ENCODE data around the gene CHN2.

CHN2 gene

DNA sequence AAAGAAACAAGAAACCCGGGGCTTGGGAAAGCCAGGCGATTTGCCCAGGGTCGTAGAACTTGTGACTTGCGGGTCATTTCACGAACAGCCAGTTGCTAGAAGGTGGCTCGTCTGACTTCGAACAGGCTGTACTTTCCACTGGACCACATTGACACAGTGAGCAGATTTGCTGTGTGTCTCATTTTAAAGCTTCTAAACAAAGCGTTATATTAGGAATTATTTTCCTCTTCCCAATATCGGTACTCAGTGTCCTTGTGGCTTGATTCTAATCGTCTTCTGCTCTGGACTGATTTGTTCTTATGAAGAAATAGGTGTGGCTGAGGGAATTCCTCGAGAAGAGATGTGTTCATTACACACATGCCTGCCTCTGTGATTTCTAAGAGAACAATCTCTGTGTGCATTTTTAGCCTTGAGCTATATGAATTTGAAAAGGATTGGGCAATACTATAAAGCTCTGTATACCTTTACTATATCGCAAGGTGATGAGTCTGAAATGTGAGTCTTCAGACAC is 219.1 kb downstream of the CHN2 start:
- no peak for DNase-seq

DNA sequence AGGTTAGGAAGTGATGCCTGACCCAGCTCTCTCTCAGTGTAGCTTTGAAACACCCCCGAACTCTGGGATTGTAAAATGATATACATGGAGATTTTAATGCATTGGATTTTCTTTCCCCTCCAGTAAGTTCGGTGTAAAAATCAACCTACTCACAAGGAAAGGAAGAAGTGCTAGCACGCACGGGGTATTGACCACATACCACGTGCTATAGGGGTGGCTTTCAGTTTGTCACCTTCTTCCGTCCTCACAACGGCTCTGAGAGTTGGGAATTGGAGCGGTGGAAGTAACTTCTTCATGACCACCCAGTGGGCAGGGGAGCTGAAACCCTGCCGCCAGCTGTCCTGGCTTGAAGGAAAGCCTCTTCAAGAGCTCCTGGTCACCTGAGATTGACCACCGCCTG is 219.6 kb downstream of the CHN2 start:
- no peak for DNase-seq

DNA sequence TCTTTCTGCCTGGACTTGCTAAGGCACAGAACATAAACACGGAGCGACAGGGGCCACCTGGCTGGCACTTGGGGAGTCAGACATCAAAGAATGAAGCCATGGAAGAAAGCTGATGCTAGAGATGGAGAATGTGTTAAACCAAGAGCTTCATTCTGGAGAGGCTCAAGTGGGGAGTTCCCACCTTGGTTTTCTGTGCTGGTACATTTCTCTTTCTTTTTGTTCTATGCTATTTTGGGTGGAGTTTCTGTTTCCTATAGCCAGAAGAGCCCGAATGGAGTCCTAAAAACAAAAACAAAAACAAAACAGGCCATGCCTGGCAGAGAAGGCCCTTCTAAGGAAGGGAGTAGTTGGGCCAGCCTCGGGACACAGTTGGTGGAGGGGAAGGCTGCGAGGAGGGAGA is 220.6 kb downstream of the CHN2 start:
- no peak for DNase-seq

DNA sequence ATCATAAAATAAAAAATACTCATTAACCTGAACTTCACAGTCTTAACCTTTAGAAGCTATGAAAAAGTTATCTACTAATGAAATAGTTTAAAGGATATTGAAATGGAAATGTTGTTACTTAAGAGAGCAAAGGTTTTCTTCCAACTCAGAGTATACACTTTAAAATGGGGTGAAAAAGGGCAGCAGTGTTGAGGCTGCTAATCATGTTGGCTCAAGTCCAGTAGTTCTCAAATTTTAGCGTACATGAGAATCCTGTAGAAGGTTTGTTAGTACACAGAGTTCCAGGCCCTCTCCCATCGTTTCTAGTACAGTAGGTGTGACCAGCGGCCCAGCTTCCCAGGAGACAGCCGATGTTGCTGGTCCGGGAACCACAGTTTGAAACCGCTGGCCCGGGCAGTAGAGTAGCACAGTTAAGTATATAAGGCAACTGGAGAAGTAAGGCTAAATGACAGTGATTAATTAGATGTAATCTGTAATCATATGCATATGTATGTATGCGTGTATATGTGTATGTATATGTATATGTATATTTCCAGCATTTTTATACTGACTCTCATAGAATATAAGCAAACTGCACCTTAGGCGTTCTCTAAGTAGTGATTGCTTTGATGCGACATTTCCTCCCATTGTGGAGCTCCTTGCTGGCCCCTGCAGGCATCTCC is 221.8 kb downstream of the CHN2 start:
- no peak for DNase-seq

DNA sequence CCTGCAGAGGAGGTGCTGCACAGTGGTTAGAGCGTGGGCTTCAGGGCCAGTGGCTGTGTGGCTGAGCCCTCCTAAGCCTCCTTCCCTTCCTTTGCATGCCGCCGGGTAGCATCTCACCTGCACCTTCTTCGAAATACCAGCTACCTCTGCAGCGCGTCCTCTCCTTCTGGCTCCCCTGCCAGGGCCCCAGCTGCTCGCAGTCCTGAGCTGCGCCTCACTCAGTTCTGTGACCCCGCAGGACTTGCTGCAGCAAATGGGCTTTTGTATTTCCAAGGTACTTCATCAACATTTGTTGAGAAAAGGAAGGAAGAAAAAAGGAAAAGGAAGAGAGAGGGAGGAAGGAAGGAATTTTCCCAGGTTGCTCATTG is 222.3 kb downstream of the CHN2 start:
- DNase-seq = no peak

DNA sequence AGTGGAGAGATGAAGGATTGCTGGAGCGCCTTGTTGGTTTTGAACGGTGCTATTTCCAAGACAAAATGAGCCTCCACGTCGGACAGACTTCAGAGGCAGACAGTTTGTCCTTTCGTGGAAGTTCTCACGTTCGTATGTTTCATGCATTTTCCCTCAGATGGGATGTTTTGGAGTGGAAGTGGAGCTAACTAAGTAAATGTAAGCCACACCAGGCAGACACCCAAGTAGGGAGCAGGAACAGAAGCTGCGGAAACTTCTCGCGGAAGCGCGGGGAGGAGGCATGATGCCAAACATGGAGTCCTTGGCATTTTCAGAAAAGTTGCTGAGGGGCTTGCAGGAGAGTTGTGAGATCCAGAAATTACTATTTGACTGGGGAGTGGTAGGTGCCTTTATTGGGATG is 223.5 kb downstream of the CHN2 start:
- no peak for DNase-seq

DNA sequence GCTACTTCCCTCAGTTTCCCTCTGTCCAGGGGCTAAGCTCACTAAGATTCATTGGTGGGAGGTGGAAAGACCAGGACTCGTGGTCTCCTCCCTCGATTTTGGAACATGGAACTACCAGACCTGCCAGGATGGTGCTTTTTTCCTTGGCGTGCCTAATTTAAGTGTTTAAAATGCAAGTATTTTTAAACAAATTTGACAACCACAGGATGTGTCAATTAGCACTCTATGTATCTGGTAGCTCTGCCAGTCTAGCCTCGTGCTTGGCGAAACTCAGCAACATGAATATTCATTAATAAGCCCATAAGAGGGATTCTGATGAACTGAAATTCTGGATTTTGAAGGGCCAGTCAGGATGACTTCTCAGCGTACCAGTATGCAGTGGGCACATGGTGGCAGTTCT is 224.1 kb downstream of the CHN2 start:
- no peak for DNase-seq

DNA sequence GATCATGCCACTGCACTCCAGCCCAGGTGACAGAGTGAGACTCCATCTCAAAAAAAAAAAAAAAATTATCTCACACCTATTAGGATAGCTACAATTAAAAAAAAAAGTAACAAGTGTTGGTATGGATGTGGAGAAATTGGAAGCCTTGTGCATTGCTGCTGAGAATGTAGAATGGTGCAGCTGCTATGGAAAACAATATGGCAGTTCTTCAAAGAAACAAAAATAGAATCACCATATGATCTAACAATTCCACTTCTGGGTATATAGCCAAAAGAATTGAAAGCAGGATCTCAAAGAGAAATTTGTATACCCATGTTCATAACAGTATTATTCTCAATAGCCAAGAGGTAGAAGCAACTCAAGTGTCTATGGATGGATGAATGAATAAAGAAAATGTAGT is 225.4 kb downstream of the CHN2 start:
- DNase-seq = no peak

DNA sequence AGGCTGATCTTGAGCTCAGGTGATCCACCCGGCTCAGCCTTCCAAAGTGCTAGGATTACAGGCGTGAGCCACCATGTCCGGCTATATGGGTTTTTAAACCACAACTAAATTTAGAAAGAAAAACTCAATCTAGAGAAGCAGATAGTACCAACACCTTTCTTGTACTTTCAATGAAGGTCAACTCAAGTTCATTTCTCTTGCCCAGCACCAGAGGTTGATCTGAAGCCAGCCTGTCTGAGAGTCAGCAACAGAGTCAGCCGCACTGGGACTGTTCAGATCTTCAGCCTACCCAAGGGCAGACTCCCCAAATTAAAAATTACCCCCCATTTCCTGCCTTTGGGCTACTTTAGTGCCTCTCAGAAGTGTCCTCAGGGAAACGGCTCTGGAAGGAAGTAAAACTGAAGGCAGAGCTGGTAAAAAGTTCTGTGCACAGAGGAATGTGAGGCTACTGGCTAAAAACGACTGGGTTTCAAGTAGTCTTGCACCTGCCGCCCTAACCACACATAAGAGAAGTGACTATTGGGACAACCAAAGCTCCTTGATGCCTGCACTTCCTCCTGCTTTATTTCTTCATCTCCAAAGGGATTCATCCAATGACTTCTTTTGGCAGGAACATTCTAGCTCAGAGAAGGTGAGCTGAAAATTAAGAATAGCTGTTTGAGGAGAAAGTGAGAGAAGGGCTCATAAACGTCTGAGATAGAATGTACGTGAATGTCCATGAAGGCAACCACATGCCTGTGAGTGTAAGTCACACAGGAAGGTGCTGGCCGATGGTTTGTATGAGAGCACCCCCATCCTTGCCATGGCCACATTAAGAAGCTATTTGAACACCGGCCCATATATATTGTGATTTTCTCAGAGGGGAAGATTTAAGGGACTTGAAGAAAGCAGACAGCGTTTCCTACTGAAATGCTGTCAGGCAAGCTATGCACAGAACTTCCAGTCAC is 226.7 kb downstream of the CHN2 start:
- no peak for DNase-seq

DNA sequence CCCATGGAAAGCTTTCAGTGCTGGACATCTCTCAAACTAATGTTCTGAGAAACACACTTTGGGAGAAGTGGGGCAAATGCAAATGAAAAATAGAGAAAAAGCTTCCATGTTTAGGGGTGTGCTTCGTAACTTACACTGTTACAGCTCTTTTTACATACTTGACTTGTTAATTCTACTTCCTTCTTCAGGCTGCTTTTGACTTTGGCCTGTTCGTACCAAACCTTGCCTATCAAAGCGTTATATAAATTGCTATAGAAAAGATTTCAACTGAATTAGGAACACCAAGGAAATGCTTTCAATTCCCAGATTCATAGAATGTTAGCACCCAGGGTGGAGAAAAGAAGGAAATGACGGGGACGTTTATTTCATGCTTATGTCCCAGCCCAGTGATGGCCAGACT is 228.3 kb downstream of the CHN2 start:
- no peak for DNase-seq

DNA sequence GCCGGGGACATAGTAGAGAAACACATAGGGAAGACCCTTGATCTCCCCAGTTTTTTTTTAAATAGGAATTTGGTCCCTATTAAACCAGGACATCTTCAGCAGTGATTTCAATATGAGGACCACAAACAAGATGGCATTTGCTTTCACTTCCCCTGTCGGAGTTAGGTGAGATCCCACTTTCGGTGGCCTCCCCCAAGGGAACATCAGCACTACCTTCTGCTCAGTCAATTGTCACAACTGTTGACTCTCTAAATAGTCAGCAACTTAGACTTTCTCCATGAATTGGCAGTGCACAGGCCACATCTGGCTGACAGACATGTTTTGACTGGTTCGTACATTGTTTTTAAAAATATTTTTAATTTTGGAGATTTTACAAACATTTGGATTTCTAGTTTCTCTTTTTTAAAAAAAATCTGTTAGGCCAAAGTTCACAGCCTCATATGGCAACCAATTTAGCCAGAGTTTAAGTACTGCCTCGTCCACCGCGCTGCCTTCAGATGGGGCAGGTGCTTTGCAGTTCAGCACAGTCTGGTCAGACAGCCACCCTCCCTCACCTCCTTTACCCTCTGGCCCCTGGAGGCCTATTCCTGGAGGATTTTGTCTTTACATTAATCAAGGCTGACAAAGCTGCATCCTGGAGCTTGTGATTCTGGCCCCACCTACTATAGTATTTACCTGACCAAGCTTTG is 229.9 kb downstream of the CHN2 start:
- DNase-seq = no peak

DNA sequence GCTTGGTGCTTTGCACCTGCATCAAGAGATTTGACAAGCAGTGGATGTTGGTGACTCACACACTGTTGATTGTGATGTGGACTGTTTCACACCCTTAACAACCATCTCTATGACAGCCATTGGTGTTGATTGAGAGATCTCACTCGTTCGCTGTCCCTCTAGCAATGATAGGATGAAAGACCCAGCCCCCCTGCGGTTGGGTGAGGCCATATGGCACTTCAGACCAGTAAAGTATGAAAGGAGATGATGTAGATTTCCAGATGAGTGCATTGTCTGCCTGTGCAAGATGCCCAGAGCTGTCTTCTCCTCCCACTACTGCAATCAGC is 230.4 kb downstream of the CHN2 start:
- DNase-seq = no peak

DNA sequence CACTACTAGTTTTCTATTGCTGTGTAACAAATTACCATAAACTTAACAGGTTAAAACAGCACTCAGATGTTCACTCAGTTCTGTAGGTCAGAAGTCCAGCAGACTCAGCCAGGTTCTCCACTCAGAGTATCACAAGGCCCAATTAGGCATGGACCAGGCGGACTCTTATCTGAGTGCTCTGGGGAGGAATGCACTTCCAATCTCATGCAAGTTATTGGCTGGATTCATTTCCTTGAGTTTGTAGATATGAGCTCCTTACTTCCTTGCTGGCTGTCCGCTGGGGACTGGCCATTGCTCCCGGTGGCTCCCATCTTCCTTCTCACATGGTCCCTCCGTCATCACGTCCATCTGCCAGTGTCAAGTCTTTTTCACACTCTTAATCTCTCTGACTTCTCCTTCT is 232.0 kb downstream of the CHN2 start:
- DNase-seq = no peak

DNA sequence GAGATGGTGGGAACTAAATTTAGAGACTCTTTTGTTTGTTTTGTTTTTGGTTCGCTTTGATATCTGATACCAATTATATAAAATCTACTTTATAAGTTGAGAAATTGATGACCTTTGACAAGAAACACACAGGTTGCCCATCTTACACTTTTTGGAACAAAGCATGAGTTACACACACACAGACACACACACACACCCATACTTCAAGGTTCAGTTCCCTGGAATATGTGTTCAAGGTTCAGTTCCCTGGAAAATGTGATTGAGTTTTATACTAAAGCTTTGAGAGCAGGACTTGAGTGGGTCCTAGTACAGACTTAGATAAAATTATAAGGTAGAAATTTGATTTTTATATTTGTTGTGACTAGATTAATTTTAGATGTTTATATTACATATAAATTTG is 234.8 kb downstream of the CHN2 start:
- no peak for DNase-seq

DNA sequence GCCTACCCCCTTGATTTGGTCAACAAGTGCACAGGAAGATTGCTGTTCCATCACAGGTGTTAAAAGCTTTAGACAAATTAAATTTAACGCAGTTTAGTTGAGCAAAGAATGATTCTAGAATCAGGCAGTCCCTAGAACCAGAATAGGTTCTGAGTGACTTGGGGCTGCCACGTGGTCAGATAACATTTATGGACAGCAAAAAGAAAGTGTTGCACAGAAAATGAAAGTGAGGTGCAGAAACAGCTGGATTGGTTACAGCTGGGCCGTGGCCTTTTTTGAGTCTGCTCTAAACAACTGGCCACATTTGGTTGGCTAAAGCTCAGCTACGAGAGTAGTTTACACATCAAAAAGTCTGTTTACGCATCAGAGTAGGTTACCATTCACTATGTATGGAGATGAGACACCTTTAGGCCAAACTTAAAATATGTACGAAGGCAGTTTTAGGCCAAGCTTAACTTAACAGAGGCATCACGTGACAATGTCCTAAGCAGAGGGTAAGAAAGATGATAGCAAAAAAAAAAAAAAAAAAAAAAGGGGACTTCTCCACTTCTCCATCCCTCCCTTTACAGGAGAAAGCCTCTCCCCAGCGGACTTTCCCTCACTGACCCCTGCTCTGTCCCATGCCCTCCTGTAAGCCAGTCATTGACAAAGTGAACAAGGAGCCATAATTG is 235.8 kb downstream of the CHN2 start:
- no peak for DNase-seq

DNA sequence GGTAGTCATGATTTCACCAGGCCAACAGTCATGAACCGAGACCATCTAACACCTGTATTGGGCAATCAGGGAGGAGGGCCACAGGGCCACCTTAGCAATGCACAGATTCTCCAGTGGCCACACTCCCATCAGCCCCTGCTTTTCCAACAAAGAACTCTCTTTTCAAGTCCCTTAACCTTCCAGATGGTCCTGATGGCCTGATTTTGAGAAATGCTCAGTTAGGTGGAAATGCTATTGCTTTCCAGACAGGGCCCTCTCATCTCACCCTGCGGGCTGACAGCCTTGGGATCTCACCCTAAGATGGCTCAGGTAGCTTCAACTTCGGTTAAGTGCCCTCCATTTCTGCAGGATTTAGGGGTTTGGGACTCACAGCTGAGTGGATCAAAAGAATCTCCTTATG is 237.1 kb downstream of the CHN2 start:
- DNase-seq = no peak

DNA sequence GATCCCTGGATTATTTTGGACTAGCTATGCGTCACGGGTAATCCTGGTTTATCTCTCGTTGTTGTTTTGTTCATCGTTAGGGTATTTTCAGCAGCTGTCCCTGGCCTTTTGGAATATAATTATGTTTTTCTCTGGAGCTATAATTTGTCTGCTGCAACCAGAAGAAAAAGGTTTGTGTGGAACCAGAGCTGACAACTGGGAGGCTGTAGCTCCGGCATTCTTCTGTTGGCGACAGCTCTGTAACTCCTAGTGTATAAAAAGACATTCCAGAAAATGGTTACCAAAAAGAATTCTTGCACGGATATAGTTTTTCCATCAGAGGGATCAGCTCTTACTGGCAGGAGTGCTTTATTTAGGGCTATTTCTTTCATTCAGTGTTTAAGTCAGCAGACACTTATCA is 238.1 kb downstream of the CHN2 start:
- DNase-seq = no peak

DNA sequence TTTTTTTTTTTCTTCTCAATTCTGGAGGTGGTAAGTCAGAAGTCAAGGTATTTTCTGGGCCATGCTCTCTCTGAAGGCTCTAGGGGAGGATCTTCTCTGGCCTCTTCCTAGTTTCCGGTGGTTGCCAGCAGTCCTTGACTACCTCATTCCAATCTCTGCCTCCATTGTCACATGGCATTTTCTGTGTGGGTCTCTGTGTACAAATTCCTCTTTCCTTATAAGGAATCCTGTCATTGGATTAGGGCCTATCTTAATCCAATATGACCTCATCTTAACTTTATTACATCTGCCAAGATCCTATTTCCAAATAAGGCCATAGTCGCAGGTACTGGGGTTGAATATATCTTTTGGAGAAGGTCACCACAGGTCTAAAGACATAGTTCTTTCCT is 239.8 kb downstream of the CHN2 start:
- DNase-seq = no peak

DNA sequence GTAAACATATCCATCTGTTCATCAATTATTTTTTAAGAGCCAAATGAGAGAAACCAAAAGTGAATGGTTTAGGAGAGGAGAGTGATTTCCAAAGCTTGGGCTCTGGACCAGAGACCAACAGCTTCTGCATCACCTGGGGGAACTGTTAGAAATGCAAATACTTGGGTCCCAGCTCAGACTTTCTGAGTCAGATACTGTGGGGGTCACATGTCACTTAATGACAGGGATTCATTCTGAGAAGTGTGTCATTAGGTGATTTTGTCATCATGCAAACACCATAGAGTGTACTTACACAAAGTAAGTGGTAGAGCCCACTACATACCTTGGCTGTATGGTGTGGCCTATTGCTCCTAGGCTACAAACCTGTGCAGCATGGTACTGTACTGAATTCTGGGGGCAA is 240.6 kb downstream of the CHN2 start:
- DNase-seq = no peak

DNA sequence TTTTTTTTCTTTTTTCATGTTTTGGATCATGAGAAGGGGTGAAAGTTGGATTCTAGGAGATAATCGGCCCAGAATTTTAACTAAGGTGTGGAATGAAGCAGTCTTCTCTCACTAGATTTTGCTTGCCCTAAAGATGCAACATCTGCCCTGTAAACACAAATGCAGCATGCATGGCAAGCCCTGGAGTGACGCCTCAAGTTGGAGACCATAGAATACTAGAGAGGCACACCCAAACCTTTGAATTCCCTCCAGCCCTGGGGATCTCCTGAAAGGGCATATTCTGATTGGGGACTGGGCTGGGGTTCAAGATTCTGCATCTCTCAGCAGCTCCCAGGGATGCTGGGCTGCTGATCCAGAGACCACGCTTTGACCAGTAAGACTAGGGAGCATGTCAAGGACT is 241.3 kb downstream of the CHN2 start:
- no peak for DNase-seq

DNA sequence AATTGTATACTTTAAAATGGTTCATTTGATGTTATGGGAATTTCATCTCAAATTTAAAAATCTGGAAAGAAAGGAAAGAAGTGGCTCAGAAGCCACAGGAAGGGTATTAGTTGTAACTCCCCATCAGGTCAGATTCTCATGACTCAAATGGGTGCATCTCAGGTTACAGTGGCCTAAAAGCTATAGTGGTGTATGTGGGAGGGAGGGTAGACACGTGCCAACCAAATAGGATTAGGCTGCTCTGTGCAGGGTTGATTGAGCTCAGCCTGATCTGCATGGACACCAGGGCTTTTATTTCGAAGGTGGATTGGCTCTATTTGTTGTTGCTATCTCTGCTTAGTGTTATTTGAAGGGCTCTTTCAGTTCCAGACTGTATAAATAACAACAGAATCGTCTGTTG is 247.6 kb downstream of the CHN2 start:
- no peak for DNase-seq

DNA sequence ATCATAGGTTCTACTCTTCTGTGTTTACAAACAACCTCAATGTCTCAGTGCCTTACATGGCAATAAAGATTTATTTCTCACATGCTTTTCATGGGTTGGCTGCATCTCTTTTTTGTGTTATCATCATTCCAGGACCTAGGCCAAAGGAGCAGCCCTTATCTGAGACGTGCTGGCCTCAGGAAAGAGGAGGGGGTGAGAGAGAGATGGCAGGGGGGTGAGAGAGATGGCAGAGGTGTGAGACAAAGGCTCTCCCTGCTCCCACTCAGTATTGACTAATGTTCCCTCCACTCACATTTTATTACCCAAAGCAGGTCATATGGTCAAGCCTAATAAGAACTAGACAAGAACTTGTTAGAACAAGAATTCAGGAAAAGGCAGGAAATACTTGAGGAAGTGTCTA is 249.0 kb downstream of the CHN2 start:
- no peak for DNase-seq

DNA sequence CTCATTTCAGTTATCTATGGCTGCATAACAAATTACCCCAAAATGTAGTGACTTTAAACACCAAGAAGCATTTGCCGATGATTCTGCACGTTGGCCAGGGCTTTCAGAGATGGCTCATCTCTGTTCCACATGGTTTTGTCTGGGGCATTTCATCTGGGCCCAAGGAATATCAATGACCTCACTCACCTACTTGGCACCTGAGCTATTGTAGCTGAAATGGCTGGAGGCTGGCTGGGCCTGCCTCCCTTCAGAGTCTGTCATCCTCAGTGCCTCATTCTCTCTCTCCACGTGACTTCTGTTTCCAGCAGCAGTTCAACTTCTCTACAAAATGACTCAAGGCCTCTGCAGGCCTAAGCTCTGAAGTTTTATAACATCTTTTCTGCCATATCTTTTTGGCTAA is 249.7 kb downstream of the CHN2 start:
- no peak for DNase-seq

DNA sequence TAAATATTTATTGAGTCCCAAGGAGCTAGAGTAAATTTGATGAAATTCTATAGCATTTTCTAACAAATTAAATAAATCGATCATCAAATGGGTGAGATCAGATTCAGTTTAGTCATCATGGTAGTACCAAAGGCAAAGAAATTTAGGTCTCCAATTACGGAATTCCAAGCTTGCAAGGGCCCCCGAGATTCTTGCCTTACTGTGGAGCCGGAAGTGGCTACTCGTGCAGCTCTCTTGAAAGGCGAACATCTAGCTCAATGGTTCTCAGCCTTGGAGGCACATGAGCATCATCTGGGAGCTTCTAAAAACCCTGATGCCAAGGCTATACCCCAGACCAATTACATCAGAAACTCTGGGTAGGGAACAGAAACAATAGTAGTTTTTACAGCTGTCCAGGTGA is 251.2 kb downstream of the CHN2 start:
- DNase-seq = no peak

Measured in activated effector memory CD4-positive, alpha-beta T cell treated with anti-CD3 and anti-CD28 coated beads, Interleukin-2, amount 50 U/mL, for 16 hours (primary cell).